ENCODE results near the gene XPO1. TPM values are rescaled to one million over a fixed set of nuclear protein-coding genes. Genes with fewer than 3 reads are reported as not detected.

The XPO1 gene
- total and polyA plus RNA-seq, 12 donors, result 48.6 to 137 (median 79.1) TPM

GRCh38 chr2:61499060-61499459, 39.1 kb downstream of the XPO1 start:
- H3K27me3 ChIP-seq, result no peaks in the 10 kb centered on the region
- DNase-seq, result no peak
- H3K4me1 ChIP-seq (replicated peaks in 1 of 2), result no peaks in the 10 kb centered on the region
- 95 to 100% (median 97%) methylated on average over 2 of the region's 2 CpGs for WGBS, 4 donors
- no peaks in the 10 kb centered on the region for H3K9me3 ChIP-seq (replicated peaks in 1 of 3)
- H3K36me3 ChIP-seq (replicated peaks in 1 of 2), result peaks cover 0 to 79% of the 10 kb centered on the region in 2 donors
- H3K27ac ChIP-seq, result no peak overlapping the region
- H3K4me3 ChIP-seq, result no peak overlapping the region
- TF ChIP-seq POLR2A (IDR thresholded peaks at IDR 0.05), result no peak
- no peak for TF ChIP-seq CTCF (IDR thresholded peaks at IDR 0.05)
- intact Hi-C loops (cut with DNase I), result no loop called here

- Histone ChIP-seq H3K4me1 (replicated peaks in 1 of 2) (no peaks in the 10 kb centered on the region), H3K27me3 (no peaks in the 10 kb centered on the region), H3K4me3 (no peak overlapping the region), H3K9me3 (replicated peaks in 1 of 3) (no peaks in the 10 kb centered on the region), H3K36me3 (replicated peaks in 1 of 2) (peaks cover 0 to 97% of the 10 kb centered on the region in 2 donors), H3K27ac (peak overlapping the region in 1 of 5 donors; percentile 0)
- DNase-seq, result peak in 1 of 7 donors; percentile 35
- no peak for TF ChIP-seq POLR2A (IDR thresholded peaks at IDR 0.05)
- no peak for TF ChIP-seq CTCF (IDR thresholded peaks at IDR 0.05)
- intact Hi-C loops (cut with DNase I), result no loop called here
- WGBS, 4 donors, result 65 to 75% (median 69%) methylated on average over 2 of the region's 2 CpGs
Observed at GRCh38 chr2:61493523-61493942, 44.6 kb downstream of the XPO1 start.

- no peak for DNase-seq
- H3K36me3 ChIP-seq (replicated peaks in 1 of 2), result peaks cover 0 to 96% of the 10 kb centered on the region in 2 donors
- H3K9me3 ChIP-seq (replicated peaks in 1 of 3), result no peaks in the 10 kb centered on the region
- intact Hi-C loops (cut with DNase I), result no loop called here
- H3K27me3 ChIP-seq, result no peaks in the 10 kb centered on the region
- H3K4me3 ChIP-seq, result no peak overlapping the region
- 90 to 95% (median 94%) methylated on average over 2 of the region's 2 CpGs for WGBS, 4 donors
- TF ChIP-seq CTCF (IDR thresholded peaks at IDR 0.05) (no peak), POLR2A (IDR thresholded peaks at IDR 0.05) (no peak)
- H3K4me1 ChIP-seq (replicated peaks in 1 of 2), result no peaks in the 10 kb centered on the region
- no peak overlapping the region for H3K27ac ChIP-seq
Observed at GRCh38 chr2:61492476-61492875, 45.7 kb downstream of the XPO1 start.

GRCh38 chr2:61485281-61485680, 52.9 kb downstream of the XPO1 start:
- TF ChIP-seq POLR2A (IDR thresholded peaks at IDR 0.05) (no peak), CTCF (IDR thresholded peaks at IDR 0.05) (no peak)
- H3K4me1 ChIP-seq (replicated peaks in 1 of 2), result no peaks in the 10 kb centered on the region
- no peak for DNase-seq
- WGBS, 4 donors, result 95 to 97% (median 96%) methylated on average over 5 of the region's 5 CpGs
- intact Hi-C loops (cut with DNase I), result no loop called here
- no peak overlapping the region for H3K4me3 ChIP-seq
- no peak overlapping the region for H3K27ac ChIP-seq
- H3K27me3 ChIP-seq, result no peaks in the 10 kb centered on the region
- H3K36me3 ChIP-seq (replicated peaks in 1 of 2), result peaks cover 0 to 89% of the 10 kb centered on the region in 2 donors
- no peaks in the 10 kb centered on the region for H3K9me3 ChIP-seq (replicated peaks in 1 of 3)
